H1 (cell line): ENCODE measurements around the gene CCDC9B. TPM values are rescaled to one million over a fixed set of nuclear protein-coding genes. Genes with fewer than 3 reads are reported as not detected.

Experiments used
- CTCF ChIA-PET: fragments of 300-600 bp; sonication (Branson Sonifier 250); formaldehyde crosslinking; loops from one replicate; lab custom pipeline; 2021; ENCODE audit not compliant: partially characterized antibody; lab: Charles Lee
- POLR2A ChIA-PET: fragments of 300-600 bp; sonication (Branson Sonifier 250); formaldehyde crosslinking; loops from one replicate; lab custom pipeline; 2021; ENCODE audit warnings: inconsistent platforms; ENCODE audit not compliant: partially characterized antibody; lab: Charles Lee
- DNase-seq, 2 experiments: peaks; one replicate each; pipeline versions ENCODE4 v3.0.0 to v3.0.0-alpha.2; 2010 to 2022; ENCODE audit warnings: low spot score in 2 of 2, low read depth in 1 of 2, mixed read lengths in 1 of 2
- FAIRE-seq: peaks from 2 replicates; lab custom pipeline; 2011; peaks lifted over from hg19 to GRCh38; lab: Jason Lieb, UNC
- H2AFZ ChIP-seq: 2 replicates; pipeline ENCODE4 v1.8.1; 2012; ENCODE audit warnings: low read length, inconsistent platforms
- H2AK5ac ChIP-seq: 2 replicates; pipeline ENCODE4 v1.6.1; 2013; ENCODE audit warnings: low read depth, low read length
- H2BK120ac ChIP-seq: replicated peaks from 2 replicates; pipeline ENCODE3; 2013; ENCODE audit warnings: low read depth, low read length, inconsistent platforms
- H2BK12ac ChIP-seq: 2 replicates; pipeline ENCODE4 v1.6.1; 2013; ENCODE audit warnings: low read depth, low read length
- H2BK15ac ChIP-seq: 2 replicates; pipeline ENCODE4 v1.6.1; 2013; ENCODE audit warnings: low read length
- H2BK20ac ChIP-seq: 2 replicates; pipeline ENCODE4 v1.6.1; 2013; ENCODE audit warnings: low read length
- H2BK5ac ChIP-seq: 2 replicates; pipeline ENCODE4 v1.6.1; 2013; ENCODE audit warnings: low read depth, low read length
- H3K14ac ChIP-seq: 2 replicates; pipeline ENCODE4 v1.6.1; 2013; ENCODE audit warnings: inconsistent platforms; ENCODE audit not compliant: insufficient read length
- H3K18ac ChIP-seq: 2 replicates; pipeline ENCODE4 v1.6.1; 2013; ENCODE audit warnings: low read length; ENCODE audit errors: extremely low read depth
- H3K23ac ChIP-seq: 2 replicates; pipeline ENCODE4 v1.6.1; 2013; ENCODE audit warnings: inconsistent platforms; ENCODE audit not compliant: insufficient read length
- H3K23me2 ChIP-seq: 2 replicates; pipeline ENCODE4 v1.6.1; 2013; ENCODE audit warnings: low read depth, low read length
- H3K27ac ChIP-seq: 2 replicates; pipeline ENCODE4 v1.6.1; 2011; ENCODE audit warnings: low read depth, low read length, inconsistent platforms
- H3K27me3 ChIP-seq, 4 experiments: replicated peaks in 1 of 4; 1 replicate in 1 of 4; 2 replicates in 3 of 4; pipeline versions ENCODE4 v1.6.1 to v1.8.1; 2011 to 2013; ENCODE audit warnings: low read length in 3 of 4, mild to moderate bottlenecking in 3 of 4, inconsistent platforms in 2 of 4, mixed read lengths in 2 of 4, moderate library complexity in 1 of 4; ENCODE audit not compliant: control insufficient read depth in 3 of 4, insufficient read depth in 3 of 4; ENCODE audit errors: extremely low read depth in 1 of 4
- H3K36me3 ChIP-seq, 4 experiments: 2 replicates each; pipeline versions ENCODE4 v1.6.1 to v1.8.1; 2011 to 2013; ENCODE audit warnings: mild to moderate bottlenecking in 4 of 4, low read length in 3 of 4, moderate library complexity in 2 of 4, control low read depth in 1 of 4, inconsistent platforms in 1 of 4; ENCODE audit not compliant: insufficient read depth in 4 of 4, control insufficient read depth in 2 of 4
- H3K4ac ChIP-seq: replicated peaks from 2 replicates; pipeline ENCODE3; 2013; ENCODE audit warnings: low read length, low read depth, mixed read lengths, inconsistent platforms; ENCODE audit not compliant: insufficient read length
- H3K4me1 ChIP-seq, 4 experiments: replicated peaks in 1 of 4; 1 replicate in 1 of 4; 2 replicates in 3 of 4; pipeline versions ENCODE4 v1.6.1 to v1.8.1; 2011 to 2013; ENCODE audit warnings: low read length in 3 of 4, inconsistent platforms in 2 of 4, mixed read lengths in 1 of 4; ENCODE audit not compliant: insufficient read depth in 4 of 4, control insufficient read depth in 3 of 4
- H3K4me2 ChIP-seq, 2 experiments: 2 replicates each; pipeline versions ENCODE4 v1.6.1 to v1.8.1; 2011 to 2013; ENCODE audit warnings: low read depth in 2 of 2, low read length in 2 of 2, control low read depth in 1 of 2, inconsistent platforms in 1 of 2, mild to moderate bottlenecking in 1 of 2; ENCODE audit not compliant: insufficient read depth in 1 of 2
- H3K4me3 ChIP-seq, 4 experiments: fragments of 200-600, 300-600 bp in 1 of 4; sonication (generic), shearing (Covaris generic), sonication (Bioruptor Twin) in 1 of 4; 2 replicates each; pipeline versions ENCODE4 v1.5.1 to v1.8.1; 2011 to 2016; ENCODE audit warnings: low read length in 4 of 4, low read depth in 3 of 4, control low read depth in 2 of 4, inconsistent platforms in 2 of 4, mild to moderate bottlenecking in 2 of 4, mixed read lengths in 1 of 4, moderate library complexity in 1 of 4; ENCODE audit not compliant: insufficient read depth in 2 of 4; ENCODE audit errors: extremely low read depth in 1 of 4
- H3K56ac ChIP-seq: replicated peaks from 2 replicates; pipeline ENCODE3; 2013; ENCODE audit warnings: low read depth, mild to moderate bottlenecking, mixed read lengths, low read length, inconsistent platforms; ENCODE audit not compliant: insufficient read length
- H3K79me1 ChIP-seq: 2 replicates; pipeline ENCODE4 v1.6.1; 2013; ENCODE audit warnings: low read depth, low read length, control low read depth
- H3K79me2 ChIP-seq, 2 experiments: 2 replicates each; pipeline versions ENCODE4 v1.6.1 to v1.8.1; 2012 to 2013; ENCODE audit warnings: low read length in 2 of 2, mild to moderate bottlenecking in 2 of 2, inconsistent platforms in 1 of 2; ENCODE audit not compliant: insufficient read depth in 2 of 2, control insufficient read depth in 1 of 2
- H3K9ac ChIP-seq, 4 experiments: replicated peaks in 1 of 4; 1 replicate in 1 of 4; 2 replicates in 3 of 4; pipeline versions ENCODE4 v1.6.1 to v1.8.1; 2011 to 2013; ENCODE audit warnings: low read depth in 3 of 4, low read length in 3 of 4, control low read depth in 2 of 4, mild to moderate bottlenecking in 2 of 4, moderate library complexity in 2 of 4, inconsistent platforms in 1 of 4; ENCODE audit errors: extremely low read depth in 1 of 4
- H3K9me3 ChIP-seq, 2 experiments: 2 replicates each; pipeline versions ENCODE4 v1.6.1 to v1.8.1; 2012 to 2013; ENCODE audit warnings: mild to moderate bottlenecking in 2 of 2, moderate library complexity in 2 of 2, control low read depth in 1 of 2, inconsistent platforms in 1 of 2, low read depth in 1 of 2, low read length in 1 of 2, mixed read lengths in 1 of 2; ENCODE audit not compliant: insufficient read depth in 2 of 2
- H4K20me1 ChIP-seq, 2 experiments: replicated peaks in 1 of 2; 2 replicates each; pipeline versions ENCODE3 to v1.8.1; 2011 to 2013; ENCODE audit warnings: inconsistent platforms in 2 of 2, low read length in 2 of 2, mild to moderate bottlenecking in 1 of 2; ENCODE audit not compliant: insufficient read depth in 2 of 2, control insufficient read depth in 1 of 2
- H4K5ac ChIP-seq: 2 replicates; pipeline ENCODE4 v1.6.1; 2013; ENCODE audit warnings: low read length, low read depth, mixed read lengths, inconsistent platforms; ENCODE audit not compliant: insufficient read length
- H4K8ac ChIP-seq: 2 replicates; pipeline ENCODE4 v1.8.0; 2013; ENCODE audit warnings: mild to moderate bottlenecking, moderate library complexity, low read length, inconsistent platforms; ENCODE audit not compliant: insufficient read depth; ENCODE audit errors: extremely low read depth
- H4K91ac ChIP-seq: replicated peaks from 2 replicates; pipeline ENCODE3; 2013; ENCODE audit warnings: low read length, mixed read lengths, inconsistent platforms; ENCODE audit not compliant: insufficient read length
- CBX5 ChIP-seq: fragments of 300-800, 300-1000 bp; sonication (generic); IDR thresholded peaks from 2 replicates; pipeline ENCODE4 v1.7.1; 2016; ENCODE audit warnings: antibody characterized with exemption, low read length, low read depth
- CREB1 ChIP-seq: IDR thresholded peaks from 2 replicates; pipeline ENCODE4 v1.6.1; 2012; ENCODE audit warnings: inconsistent platforms
- EP300 ChIP-seq, 2 experiments: IDR thresholded peaks; 1 replicate in 1 of 2; 2 replicates in 1 of 2; pipeline ENCODE4 v1.6.1; 2011 to 2012; ENCODE audit warnings: low read depth in 2 of 2, low read length in 2 of 2, mild to moderate bottlenecking in 2 of 2, borderline replicate concordance in 1 of 2, inconsistent platforms in 1 of 2, moderate library complexity in 1 of 2
- FOSL1 ChIP-seq: IDR thresholded peaks from 2 replicates; pipeline ENCODE4 v1.6.1; 2011; ENCODE audit warnings: mild to moderate bottlenecking, low read depth, low read length, moderate library complexity; ENCODE audit not compliant: insufficient read depth
- HDAC2 ChIP-seq, 2 experiments: fragments of 300-600 bp in 1 of 2; sonication (generic) in 1 of 2; IDR thresholded peaks; 2 replicates each; pipeline ENCODE4 v1.6.1; 2011 to 2012; ENCODE audit warnings: low read depth in 2 of 2, low read length in 2 of 2, mild to moderate bottlenecking in 2 of 2, moderate library complexity in 2 of 2, borderline replicate concordance in 1 of 2, inconsistent platforms in 1 of 2
- JUN ChIP-seq: IDR thresholded peaks from 2 replicates; pipeline ENCODE4 v1.6.1; 2011; ENCODE audit warnings: low read depth, mild to moderate bottlenecking, improper control_type of control experiment, low read length
- JUND ChIP-seq: IDR thresholded peaks from 2 replicates; pipeline ENCODE4 v1.6.1; 2011; ENCODE audit warnings: mild to moderate bottlenecking, improper control_type of control experiment, low read length
- KDM1A ChIP-seq: fragments of 200-600, 300-600 bp; sonication (generic); IDR thresholded peaks from 2 replicates; pipeline ENCODE4 v1.7.1; 2016; ENCODE audit warnings: mild to moderate bottlenecking, low read length, borderline replicate concordance
- NANOG ChIP-seq: IDR thresholded peaks from 2 replicates; pipeline ENCODE4 v1.6.1; 2011; ENCODE audit warnings: low read length, low read depth, mild to moderate bottlenecking, inconsistent platforms; ENCODE audit not compliant: insufficient read depth, poor library complexity, severe bottlenecking
- RAD21 ChIP-seq, 2 experiments: IDR thresholded peaks in 1 of 2; conservative IDR thresholded peaks in 1 of 2; 2 replicates each; pipeline ENCODE4 v1.6.1; 2011; ENCODE audit warnings: low read depth in 2 of 2, low read length in 2 of 2, improper control_type of control experiment in 1 of 2, inconsistent platforms in 1 of 2, mild to moderate bottlenecking in 1 of 2, moderate library complexity in 1 of 2
- SIRT6 ChIP-seq: IDR thresholded peaks from one replicate; pipeline ENCODE4 v1.7.1; 2012; ENCODE audit warnings: low read length, inconsistent platforms
- TAF7 ChIP-seq: optimal IDR thresholded peaks from 2 replicates; pipeline ENCODE3; 2011; ENCODE audit warnings: low read depth, mild to moderate bottlenecking, inconsistent platforms, low read length, moderate library complexity, borderline replicate concordance
- TEAD4 ChIP-seq: IDR thresholded peaks from 2 replicates; pipeline ENCODE4 v1.6.1; 2012; ENCODE audit warnings: low read depth, low read length, inconsistent platforms, mixed read lengths
- WGBS, 2 experiments: shearing (Covaris generic) in 1 of 2; methylation state at CpG; one replicate each; pipeline versions ENCODE4 v1.1.6 to v1.1.7; 2013 to 2015; ENCODE audit warnings: low lambda C conversion rate in 2 of 2, mixed read lengths in 2 of 2, inconsistent platforms in 1 of 2, low coverage in 1 of 2, missing lambda C conversion rate in 1 of 2; ENCODE audit not compliant: insufficient replicate concordance in 2 of 2, insufficient coverage in 1 of 2, insufficient read length in 1 of 2; ENCODE audit errors: extremely low coverage in 1 of 2, missing lambda C conversion rate in 1 of 2; 5-methylcytosine and 5-hydroxymethylcytosine counted together
- polyA plus RNA-seq, 7 experiments: library from polyadenylated mRNA; depleted of rRNA in 3 of 7; stranded (reverse) in 5 of 7; unstranded in 2 of 7; fragments of >200 nt in 5 of 7; fragments of 200-250 nt in 2 of 7; gene quantifications; 1 replicate in 5 of 7; 2 replicates in 1 of 7; 4 replicates in 1 of 7; pipeline versions ENCODE4 v1.2.1 to v1.2.3, GENCODE V29; 2011 to 2013; ENCODE audit warnings: missing spikeins in 2 of 7, mixed read lengths in 2 of 7
- total RNA-seq: library from RNA; stranded (reverse); fragmentation: NEBNext Ultra II Directional; extraction: Animal tissue kit (Norgen Biotek cat#: 25700); gene quantifications from 2 replicates; pipeline ENCODE4 v1.2.1, GENCODE V29; 2021

The CCDC9B gene
- total and polyA plus RNA-seq, 2 of the 8 experiments (the other 6 are each of a cell fraction or from before 2014, with no cell fraction given) = 0.45 to 0.78 TPM

GRCh38 chr15:40303576-40303975 is 37.2 kb downstream of the CCDC9B start:
- H3K4me1 ChIP-seq = peaks cover 0 to 37% (median 19%) of the 10 kb centered on the region in 4 experiments; a peak in 6 of 7 replicates
- H3K4me3 ChIP-seq = no peak overlapping the region
- no peaks in the 10 kb centered on the region for H3K23me2 ChIP-seq
- ChIA-PET POLR2A (interaction anchor here (1.4 kb wide), 1 partner anchor 13 kb away, joined by 3 read pairs; no protein-coding TSS in a partner anchor), CTCF (interaction anchor here (1.1 to 23.9 kb wide), 6 partner anchors 14 to 50 kb away, joined by 3 to 584 read pairs (median 152); partner anchors contain the start of genes ANKRD63, CCDC9B and INAFM2)
- H4K20me1 ChIP-seq = no peaks in the 10 kb centered on the region
- no peak overlapping the region for H4K5ac ChIP-seq
- FAIRE-seq (no peak), DNase-seq (no peak)
- H3K27ac ChIP-seq = no peak overlapping the region
- no peak overlapping the region for H3K23ac ChIP-seq
- H3K4ac ChIP-seq = no peak overlapping the region
- no peak overlapping the region for H4K8ac ChIP-seq
- no peak overlapping the region for H4K91ac ChIP-seq
- H2BK20ac ChIP-seq = no peak overlapping the region
- H3K79me1 ChIP-seq = no peaks in the 10 kb centered on the region
- H3K9ac ChIP-seq = no peak overlapping the region
- no peak overlapping the region for H3K56ac ChIP-seq
- no peaks in the 10 kb centered on the region for H3K79me2 ChIP-seq
- no peak overlapping the region for H2BK12ac ChIP-seq
- H3K9me3 ChIP-seq = 0 out of 4 replicates have a peak, but pooled peaks cover 0 to 3% of the 10 kb centered on the region in 2 experiments
- no peak overlapping the region for H3K4me2 ChIP-seq
- H2BK15ac ChIP-seq = no peak overlapping the region
- H3K27me3 ChIP-seq = no peaks in the 10 kb centered on the region; a peak in 1 of 7 replicates
- H2AFZ ChIP-seq = no peak overlapping the region
- no peaks in the 10 kb centered on the region for H3K36me3 ChIP-seq
- H3K14ac ChIP-seq = no peak overlapping the region
- 73% methylated on average over 2 of the region's 2 CpGs; no CpG with 5 or more reads in 1 of the 2 experiments for WGBS, 2 experiments
- no peak overlapping the region for H2AK5ac ChIP-seq
- no peak overlapping the region for H2BK120ac ChIP-seq
- H2BK5ac ChIP-seq = no peak overlapping the region; the same call in 1 of the 2 replicates
- no peak overlapping the region for H3K18ac ChIP-seq
- no peak for TF ChIP-seq FOSL1
- TF ChIP-seq SIRT6 = no peak
- TF ChIP-seq JUND = no peak
- no peak for TF ChIP-seq KDM1A
- TF ChIP-seq RAD21 (IDR thresholded peaks at IDR 0.05 in 1 of 2, conservative IDR thresholded peaks at IDR 0.05 in 1 of 2; ENCODE audit: low read depth in 2 of 2, low read length in 2 of 2) = no peak
- TF ChIP-seq CREB1 = no peak
- TF ChIP-seq NANOG = no peak
- TF ChIP-seq JUN = no peak
- no peak for TF ChIP-seq CBX5
- TF ChIP-seq TAF7 = no peak
- TF ChIP-seq HDAC2 (IDR thresholded peaks at IDR 0.05; ENCODE audit: borderline replicate concordance in 1 of 2, low read depth in 2 of 2, low read length in 2 of 2) = no peak
- no peak for TF ChIP-seq EP300 (IDR thresholded peaks at IDR 0.05; ENCODE audit: borderline replicate concordance in 1 of 2, low read depth in 2 of 2, low read length in 2 of 2)
- TF ChIP-seq TEAD4 = no peak
